ENCODE data around the gene RAB8B.

- no peak for TF ChIP-seq CTCF (IDR thresholded peaks at IDR 0.05; ENCODE audit: insufficient read depth, low read length, poor library complexity, severe bottlenecking)
- no peak for TF ChIP-seq EZH2phosphoT487 (conservative IDR thresholded peaks at IDR 0.05; ENCODE audit: low read length)
Measured at GRCh38 chr15:63287109-63287508, 97.7 kb downstream of the RAB8B start.
